IMR-90 (cell line): ENCODE results near the gene MALT1.

Experiments
- BHLHE40 ChIP-seq: fragments of 150-350 bp; IDR thresholded peaks from 2 replicates; pipeline ENCODE4 v1.6.1; 2016; ENCODE audit warnings: mild to moderate bottlenecking, low read depth, low read length
- CEBPB ChIP-seq: IDR thresholded peaks from 2 replicates; pipeline ENCODE4 v1.6.1; 2012; ENCODE audit warnings: low read depth, low read length, improper control_type of control experiment
- POLR2A ChIP-seq: IDR thresholded peaks from 2 replicates; pipeline ENCODE4 v1.6.1; 2012; ENCODE audit warnings: mild to moderate bottlenecking, low read depth, low read length
- SMC3 ChIP-seq: fragments of 150-350 bp; IDR thresholded peaks from 2 replicates; pipeline ENCODE4 v1.6.1; 2016; ENCODE audit warnings: low read depth, mild to moderate bottlenecking, antibody characterized with exemption, low read length, moderate library complexity
- TF ChIP-seq, protein P1 (sequence below): conservative IDR thresholded peaks from 2 replicates; pipeline ENCODE4 v1.5.1; 2012; ENCODE audit warnings: mild to moderate bottlenecking, low read depth, low read length, improper control_type of control experiment

DNA sequence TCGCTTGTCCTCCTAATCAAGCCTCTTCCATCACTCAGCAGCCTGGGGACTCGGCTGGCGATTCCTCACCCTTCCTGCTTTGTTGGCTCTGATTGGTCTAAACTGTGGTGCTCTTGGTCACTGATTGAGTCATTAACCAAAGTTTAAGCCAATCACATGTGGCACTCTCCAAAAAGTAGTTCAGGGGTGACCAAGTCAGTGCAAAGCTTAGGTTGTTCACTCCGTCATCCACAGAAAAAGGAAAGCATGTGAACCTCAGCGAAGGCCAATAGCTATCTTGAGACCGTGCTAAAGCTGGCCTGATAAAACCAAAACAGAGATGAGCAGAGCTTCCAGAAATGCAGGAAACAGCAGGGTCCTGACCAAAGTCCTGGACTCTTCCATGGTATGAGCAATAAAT is 47.3 kb upstream of the MALT1 start:
- TF ChIP-seq, protein P1, sequence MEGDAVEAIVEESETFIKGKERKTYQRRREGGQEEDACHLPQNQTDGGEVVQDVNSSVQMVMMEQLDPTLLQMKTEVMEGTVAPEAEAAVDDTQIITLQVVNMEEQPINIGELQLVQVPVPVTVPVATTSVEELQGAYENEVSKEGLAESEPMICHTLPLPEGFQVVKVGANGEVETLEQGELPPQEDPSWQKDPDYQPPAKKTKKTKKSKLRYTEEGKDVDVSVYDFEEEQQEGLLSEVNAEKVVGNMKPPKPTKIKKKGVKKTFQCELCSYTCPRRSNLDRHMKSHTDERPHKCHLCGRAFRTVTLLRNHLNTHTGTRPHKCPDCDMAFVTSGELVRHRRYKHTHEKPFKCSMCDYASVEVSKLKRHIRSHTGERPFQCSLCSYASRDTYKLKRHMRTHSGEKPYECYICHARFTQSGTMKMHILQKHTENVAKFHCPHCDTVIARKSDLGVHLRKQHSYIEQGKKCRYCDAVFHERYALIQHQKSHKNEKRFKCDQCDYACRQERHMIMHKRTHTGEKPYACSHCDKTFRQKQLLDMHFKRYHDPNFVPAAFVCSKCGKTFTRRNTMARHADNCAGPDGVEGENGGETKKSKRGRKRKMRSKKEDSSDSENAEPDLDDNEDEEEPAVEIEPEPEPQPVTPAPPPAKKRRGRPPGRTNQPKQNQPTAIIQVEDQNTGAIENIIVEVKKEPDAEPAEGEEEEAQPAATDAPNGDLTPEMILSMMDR = no peak
- TF ChIP-seq POLR2A (no peak), CEBPB (no peak), SMC3 (no peak), BHLHE40 (no peak)
